Neural progenitor cell (in vitro differentiated cells): ENCODE data around the gene IL2RA. TPM values are rescaled to one million over a fixed set of nuclear protein-coding genes. Genes with fewer than 3 reads are reported as not detected.

Source experiments
- DNase-seq: peaks from one replicate; pipeline ENCODE4 v3.0.0-alpha.2; 2016; ENCODE audit warnings: low spot score
- H2AFZ ChIP-seq: fragments of 200-600 bp; sonication (generic); replicated peaks from 2 replicates; pipeline ENCODE4 v1.6.1; 2016; ENCODE audit warnings: antibody characterized with exemption
- H3F3A ChIP-seq: fragments of 200-600 bp; sonication (generic); 2 replicates; pipeline ENCODE4 v1.6.1; 2016; ENCODE audit warnings: antibody characterized with exemption, low read depth
- H3K27ac ChIP-seq: fragments of 200-600 bp; sonication (generic); 2 replicates; pipeline ENCODE4 v1.5.1; 2016; ENCODE audit warnings: mild to moderate bottlenecking
- H3K27me3 ChIP-seq: fragments of 200-600 bp; sonication (generic); 2 replicates; pipeline ENCODE4 v1.6.1; 2016; ENCODE audit warnings: mild to moderate bottlenecking, moderate library complexity
- H3K36me3 ChIP-seq: fragments of 200-600 bp; sonication (generic); 2 replicates; pipeline ENCODE4 v1.5.1; 2016
- H3K4me1 ChIP-seq: fragments of 200-600 bp; sonication (generic); 2 replicates; pipeline ENCODE4 v1.6.1; 2016; ENCODE audit warnings: mixed run types
- H3K4me2 ChIP-seq: fragments of 200-600 bp; sonication (generic); 2 replicates; pipeline ENCODE4 v1.6.1; 2016
- H3K4me3 ChIP-seq: fragments of 200-600 bp; sonication (generic); 2 replicates; pipeline ENCODE4 v1.5.1; 2016
- H3K79me2 ChIP-seq: fragments of 200-600 bp; sonication (generic); 2 replicates; pipeline ENCODE4 v1.6.1; 2016; ENCODE audit warnings: low read depth
- H3K9ac ChIP-seq: fragments of 200-600 bp; sonication (generic); 2 replicates; pipeline ENCODE4 v1.6.1; 2016
- H3K9me3 ChIP-seq: fragments of 200-600 bp; sonication (generic); 2 replicates; pipeline ENCODE4 v1.5.1; 2016; ENCODE audit warnings: low read depth
- H4K20me1 ChIP-seq: fragments of 200-600 bp; sonication (generic); 2 replicates; pipeline ENCODE4 v1.6.1; 2016; ENCODE audit warnings: low read depth
- H3K27ac Mint-ChIP-seq: 3 replicates; pipeline ENCODE4 v1.8.0; 2021; ENCODE audit warnings: mixed read lengths
- H3K27me3 Mint-ChIP-seq: 2 replicates; pipeline ENCODE4 v1.8.0; 2022; ENCODE audit warnings: low read depth, mild to moderate bottlenecking, inconsistent platforms, moderate library complexity, mixed read lengths; ENCODE audit not compliant: insufficient read depth
- H3K36me3 Mint-ChIP-seq: 3 replicates; pipeline ENCODE4 v1.8.0; 2021; ENCODE audit warnings: mixed read lengths
- H3K4me1 Mint-ChIP-seq: 3 replicates; pipeline ENCODE4 v1.8.0; 2021; ENCODE audit warnings: mixed read lengths
- H3K4me3 Mint-ChIP-seq: 3 replicates; pipeline ENCODE4 v1.8.0; 2021; ENCODE audit warnings: mild to moderate bottlenecking, moderate library complexity, mixed read lengths
- H3K9me3 Mint-ChIP-seq: 3 replicates; pipeline ENCODE4 v1.8.0; 2020; ENCODE audit warnings: mixed read lengths
- EZH2 ChIP-seq: fragments of 200-600 bp; sonication (generic); IDR thresholded peaks from 2 replicates; pipeline ENCODE4 v1.6.1; 2017; ENCODE audit warnings: antibody characterized with exemption, mild to moderate bottlenecking, moderate library complexity
- EZH2phosphoT487 ChIP-seq: fragments of 200-600 bp; sonication (generic); IDR thresholded peaks from 2 replicates; pipeline ENCODE4 v1.6.1; 2017; ENCODE audit warnings: antibody characterized with exemption
- total RNA-seq: library from RNA; depleted of rRNA; stranded (reverse); fragments of >200 nt; gene quantifications from 2 replicates; pipeline ENCODE4 v1.2.3, GENCODE V29; 2015; ENCODE audit warnings: low replicate concordance
- TF ChIP-seq, protein P1 (sequence below): fragments of 200-600 bp; sonication (generic); IDR thresholded peaks from 2 replicates; pipeline ENCODE4 v1.5.1; 2017; ENCODE audit warnings: antibody characterized with exemption, mild to moderate bottlenecking

The IL2RA gene
- total RNA-seq, 1 donor from 2014 or later, result not detected

DNA sequence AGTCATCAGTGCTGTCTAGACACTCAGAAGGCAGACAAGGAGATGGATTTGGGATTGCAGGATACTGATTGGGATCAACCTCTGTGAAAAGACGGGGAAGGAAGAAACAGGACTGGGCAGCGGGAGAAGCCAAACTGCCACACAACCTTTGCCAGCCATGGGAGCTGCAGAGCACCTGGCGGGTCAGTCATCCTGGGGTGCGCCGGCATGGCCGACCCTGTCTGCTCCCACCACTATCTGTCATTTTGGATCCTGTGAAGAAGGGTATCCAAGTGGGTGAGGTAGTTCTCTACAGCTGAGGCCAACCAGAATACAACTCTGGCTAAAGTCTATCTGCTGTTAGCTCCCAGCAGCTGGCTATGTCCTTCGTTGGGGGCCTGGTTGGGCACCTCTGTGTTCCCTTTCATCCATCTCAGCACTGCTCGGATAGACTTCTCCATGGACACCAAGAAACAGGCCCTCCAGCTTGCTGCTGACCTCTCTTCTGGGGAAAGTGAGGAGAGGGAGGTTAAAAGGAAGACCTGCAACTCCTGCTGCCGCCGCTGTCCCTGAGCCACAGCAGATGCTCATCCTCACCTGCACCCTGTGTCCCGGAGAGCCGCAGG is 15.0 kb upstream of the IL2RA start:
- Mint-ChIP-seq H3K36me3 (no peaks in the 10 kb centered on the region), H3K4me1 (no peaks in the 10 kb centered on the region), H3K9me3 (peaks cover 3% of the 10 kb centered on the region), H3K4me3 (no peak overlapping the region), H3K27me3 (peaks cover 8% of the 10 kb centered on the region), H3K27ac (no peak overlapping the region)
- Histone ChIP-seq H3K36me3 (no peaks in the 10 kb centered on the region), H3K9ac (no peak overlapping the region), H3F3A (no peaks in the 10 kb centered on the region), H3K27me3 (no peaks in the 10 kb centered on the region), H3K4me3 (no peak overlapping the region), H3K27ac (no peak overlapping the region), H2AFZ (no peak overlapping the region), H3K4me2 (no peak overlapping the region), H3K79me2 (no peaks in the 10 kb centered on the region), H3K4me1 (no peaks in the 10 kb centered on the region), H4K20me1 (no peaks in the 10 kb centered on the region), H3K9me3 (no peaks in the 10 kb centered on the region)
- TF ChIP-seq EZH2 (no peak), EZH2phosphoT487 (no peak)
- TF ChIP-seq, protein P1, sequence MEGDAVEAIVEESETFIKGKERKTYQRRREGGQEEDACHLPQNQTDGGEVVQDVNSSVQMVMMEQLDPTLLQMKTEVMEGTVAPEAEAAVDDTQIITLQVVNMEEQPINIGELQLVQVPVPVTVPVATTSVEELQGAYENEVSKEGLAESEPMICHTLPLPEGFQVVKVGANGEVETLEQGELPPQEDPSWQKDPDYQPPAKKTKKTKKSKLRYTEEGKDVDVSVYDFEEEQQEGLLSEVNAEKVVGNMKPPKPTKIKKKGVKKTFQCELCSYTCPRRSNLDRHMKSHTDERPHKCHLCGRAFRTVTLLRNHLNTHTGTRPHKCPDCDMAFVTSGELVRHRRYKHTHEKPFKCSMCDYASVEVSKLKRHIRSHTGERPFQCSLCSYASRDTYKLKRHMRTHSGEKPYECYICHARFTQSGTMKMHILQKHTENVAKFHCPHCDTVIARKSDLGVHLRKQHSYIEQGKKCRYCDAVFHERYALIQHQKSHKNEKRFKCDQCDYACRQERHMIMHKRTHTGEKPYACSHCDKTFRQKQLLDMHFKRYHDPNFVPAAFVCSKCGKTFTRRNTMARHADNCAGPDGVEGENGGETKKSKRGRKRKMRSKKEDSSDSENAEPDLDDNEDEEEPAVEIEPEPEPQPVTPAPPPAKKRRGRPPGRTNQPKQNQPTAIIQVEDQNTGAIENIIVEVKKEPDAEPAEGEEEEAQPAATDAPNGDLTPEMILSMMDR, result no peak
- no peak for DNase-seq

DNA sequence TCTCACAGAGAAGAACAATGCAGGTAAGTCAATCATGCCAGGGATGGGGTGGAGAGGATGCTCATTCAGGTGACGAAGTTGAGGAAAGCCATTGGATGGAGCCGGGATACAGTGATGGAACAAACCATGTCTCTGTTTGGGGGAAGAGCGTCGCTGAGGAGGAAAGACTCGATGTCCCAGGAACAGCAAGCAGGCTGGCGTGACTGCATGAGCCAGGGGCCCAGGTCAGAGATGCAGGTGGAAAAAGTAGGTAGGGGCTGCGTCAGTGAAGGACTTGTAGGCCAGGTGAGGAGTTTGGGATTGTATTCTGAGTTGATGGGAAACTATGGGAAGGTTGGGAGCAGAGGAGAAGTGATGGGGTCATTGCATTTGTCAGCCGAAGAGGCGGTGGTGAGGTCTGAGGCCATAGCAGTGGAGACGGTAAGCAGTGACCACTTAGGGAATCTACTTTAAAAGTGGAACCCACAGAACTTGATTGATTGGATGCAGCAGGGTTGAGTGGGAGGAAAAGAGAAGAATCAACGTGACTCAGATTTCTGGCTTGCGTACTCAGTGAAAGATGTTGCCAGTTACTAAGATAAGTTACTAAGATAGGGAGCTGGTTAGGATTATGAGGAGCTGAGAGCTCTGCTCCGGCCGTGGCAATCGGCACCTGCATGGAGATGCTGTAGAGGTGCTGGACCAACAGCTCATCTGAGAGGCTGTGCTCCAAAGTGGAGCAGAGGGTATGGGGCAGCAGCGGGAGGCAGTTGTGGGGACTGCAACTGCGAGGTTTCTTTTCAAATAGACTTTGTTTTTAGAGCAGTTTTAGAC is 12.5 kb upstream of the IL2RA start:
- no peak overlapping the region for H3K4me3 ChIP-seq
- DNase-seq, result no peak
- H4K20me1 ChIP-seq, result no peaks in the 10 kb centered on the region
- no peak for TF ChIP-seq EZH2phosphoT487
- TF ChIP-seq EZH2, result no peak
- TF ChIP-seq, protein P1, result no peak
- H3K79me2 ChIP-seq, result no peaks in the 10 kb centered on the region
- no peak overlapping the region for H2AFZ ChIP-seq
- no peaks in the 10 kb centered on the region for H3F3A ChIP-seq
- H3K36me3 ChIP-seq, result no peaks in the 10 kb centered on the region
- no peaks in the 10 kb centered on the region for H3K27me3 ChIP-seq
- no peak overlapping the region for H3K27ac ChIP-seq
- H3K27ac Mint-ChIP-seq, result peak overlapping the region; percentile 17
- H3K4me3 Mint-ChIP-seq, result no peak overlapping the region
- no peak overlapping the region for H3K4me2 ChIP-seq
- peaks cover 5% of the 10 kb centered on the region for H3K27me3 Mint-ChIP-seq
- H3K4me1 ChIP-seq, result no peaks in the 10 kb centered on the region
- no peak overlapping the region for H3K9ac ChIP-seq
- no peaks in the 10 kb centered on the region for H3K36me3 Mint-ChIP-seq
- H3K9me3 Mint-ChIP-seq, result no peaks in the 10 kb centered on the region
- H3K4me1 Mint-ChIP-seq, result no peaks in the 10 kb centered on the region
- no peaks in the 10 kb centered on the region for H3K9me3 ChIP-seq

DNA sequence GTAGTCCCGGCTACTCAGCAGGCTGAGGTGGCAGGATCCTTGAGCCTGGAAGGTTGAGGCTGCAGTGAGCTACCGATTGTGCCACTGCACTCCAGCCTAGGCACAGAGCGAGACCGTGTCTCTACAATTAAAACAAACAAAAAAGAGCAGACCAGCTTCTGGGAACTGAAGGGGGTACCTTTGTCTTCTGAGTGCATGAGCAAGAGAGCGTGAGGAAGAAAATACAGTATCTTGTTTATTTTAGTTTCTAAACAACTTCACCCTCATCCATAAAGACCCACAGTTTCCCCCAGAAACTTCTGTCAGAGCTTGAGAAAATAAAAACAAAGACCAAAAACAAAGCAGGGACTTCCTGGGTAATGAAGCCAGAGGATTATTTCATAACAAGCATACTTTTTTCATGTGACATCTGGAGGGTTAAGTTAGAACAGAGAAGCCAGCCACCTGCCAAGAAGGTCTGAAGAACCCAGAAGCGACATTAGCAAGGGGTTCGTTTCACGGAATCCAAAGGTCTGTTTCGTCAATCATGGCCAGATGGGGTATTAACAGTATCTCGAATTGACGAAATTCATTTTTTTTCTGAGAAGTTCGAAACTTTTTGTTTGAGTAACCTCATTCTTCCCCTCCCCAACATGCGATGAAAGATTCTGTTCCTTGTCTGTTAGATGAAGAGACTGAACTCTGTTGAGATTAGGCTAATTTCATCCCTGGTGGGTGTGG is 10.2 kb upstream of the IL2RA start:
- Histone ChIP-seq H3F3A (no peaks in the 10 kb centered on the region), H3K9me3 (no peaks in the 10 kb centered on the region), H3K36me3 (no peaks in the 10 kb centered on the region), H3K4me2 (no peak overlapping the region), H3K79me2 (no peaks in the 10 kb centered on the region), H3K27ac (no peak overlapping the region), H3K9ac (no peak overlapping the region), H3K4me3 (no peak overlapping the region), H3K4me1 (peaks cover 4% of the 10 kb centered on the region), H2AFZ (no peak overlapping the region), H3K27me3 (no peaks in the 10 kb centered on the region), H4K20me1 (no peaks in the 10 kb centered on the region)
- no peak for DNase-seq
- Mint-ChIP-seq H3K4me3 (no peak overlapping the region), H3K27me3 (peaks cover 7% of the 10 kb centered on the region), H3K27ac (no peak overlapping the region), H3K36me3 (no peaks in the 10 kb centered on the region), H3K9me3 (no peaks in the 10 kb centered on the region), H3K4me1 (peaks cover 4% of the 10 kb centered on the region)
- TF ChIP-seq EZH2phosphoT487 (no peak), EZH2 (no peak)
- TF ChIP-seq, protein P1, result no peak
